WTC11 (cell line): ENCODE measurements around the gene NPAS1. TPM values are rescaled to one million over a fixed set of nuclear protein-coding genes. Genes with fewer than 3 reads are reported as not detected.

ENCODE experiments used
- ATAC-seq: fragments of 200-7000 bp; cut with Tn5 transposase; 2 replicates; pipeline ENCODE4 v1.10.0; 2021; ENCODE audit warnings: mild to moderate bottlenecking, moderate library complexity
- CTCF ChIA-PET: fragments of 300-600 bp; sonication (Branson Sonifier 250); formaldehyde crosslinking; loops from one replicate; lab custom pipeline; 2021; ENCODE audit warnings: antibody characterized with exemption; lab: Charles Lee
- POLR2A ChIA-PET: fragments of 350-600 bp; sonication (Branson Sonifier 250); formaldehyde crosslinking; loops from one replicate; lab custom pipeline; 2021; ENCODE audit warnings: antibody characterized with exemption; lab: Charles Lee
- DNase-seq: peaks from one replicate; pipeline ENCODE4 v3.0.0; 2021; ENCODE audit warnings: low spot score
- H3K27ac Mint-ChIP-seq: 2 replicates; pipeline ENCODE4 v1.8.0; 2021; ENCODE audit warnings: mixed read lengths
- H3K27me3 Mint-ChIP-seq: 2 replicates; pipeline ENCODE4 v1.8.0; 2021; ENCODE audit warnings: low read depth, mild to moderate bottlenecking, moderate library complexity, mixed read lengths
- H3K36me3 Mint-ChIP-seq: 2 replicates; pipeline ENCODE4 v1.8.0; 2021; ENCODE audit warnings: mixed read lengths
- H3K4me1 Mint-ChIP-seq: 2 replicates; pipeline ENCODE4 v1.8.0; 2022; ENCODE audit warnings: mixed read lengths
- H3K4me3 Mint-ChIP-seq: 2 replicates; pipeline ENCODE4 v1.8.0; 2021; ENCODE audit warnings: mild to moderate bottlenecking, moderate library complexity, mixed read lengths
- H3K9me3 Mint-ChIP-seq: 2 replicates; pipeline ENCODE4 v1.8.0; 2021; ENCODE audit warnings: mixed read lengths
- CREB1 ChIP-seq: sonication (generic); formaldehyde crosslinking; IDR thresholded peaks from 2 replicates; pipeline ENCODE4 v1.8.0; 2023; ENCODE audit warnings: mild to moderate bottlenecking, missing genetic modification reagents
- IRF2 ChIP-seq: sonication (generic); formaldehyde crosslinking; IDR thresholded peaks from 2 replicates; pipeline ENCODE4 v1.8.0; 2022; ENCODE audit warnings: low read depth, missing genetic modification reagents, borderline replicate concordance
- JAZF1 ChIP-seq: fragments of 250-450 bp; sonication (Bioruptor Pico); IDR thresholded peaks from 2 replicates; pipeline ENCODE4 v1.9.0; 2021; ENCODE audit warnings: moderate library complexity, mild to moderate bottlenecking, inconsistent platforms
- TP53 ChIP-seq: sonication (generic); formaldehyde crosslinking; IDR thresholded peaks from 2 replicates; pipeline ENCODE4 v1.8.1; 2023; ENCODE audit warnings: mild to moderate bottlenecking, missing genetic modification reagents
- ZNF219 ChIP-seq: sonication (generic); formaldehyde crosslinking; IDR thresholded peaks from 2 replicates; pipeline ENCODE4 v1.8.0; 2023; ENCODE audit warnings: missing genetic modification reagents, mild to moderate bottlenecking, borderline replicate concordance
- ZNF263 ChIP-seq: sonication (generic); formaldehyde crosslinking; IDR thresholded peaks from 2 replicates; pipeline ENCODE4 v1.8.1; 2022; ENCODE audit warnings: low read depth, mild to moderate bottlenecking, moderate library complexity, missing genetic modification reagents
- ZNF317 ChIP-seq: sonication (generic); formaldehyde crosslinking; IDR thresholded peaks from 2 replicates; pipeline ENCODE4 v1.8.1; 2023; ENCODE audit warnings: low read depth, mild to moderate bottlenecking, moderate library complexity, missing genetic modification reagents, borderline replicate concordance
- total RNA-seq: library from RNA; stranded (reverse); gene quantifications from 3 replicates; pipeline ENCODE4 v1.2.3, GENCODE V29; 2021
- TF ChIP-seq, protein P1 (sequence below): fragments of 250-450 bp; sonication (Bioruptor Pico); IDR thresholded peaks from 2 replicates; pipeline ENCODE4 v1.9.0; 2021; ENCODE audit warnings: mild to moderate bottlenecking
- TF ChIP-seq, protein P2 (sequence below): sonication (generic); formaldehyde crosslinking; IDR thresholded peaks from 2 replicates; pipeline ENCODE4 v1.8.0; 2022; ENCODE audit warnings: mild to moderate bottlenecking, missing genetic modification reagents
- TF ChIP-seq, protein P3 (sequence below): sonication (generic); formaldehyde crosslinking; IDR thresholded peaks from 2 replicates; pipeline ENCODE4 v1.8.1; 2023; ENCODE audit warnings: mild to moderate bottlenecking, missing genetic modification reagents
- TF ChIP-seq, protein P4 (sequence below): fragments of 250-450 bp; sonication (Bioruptor Pico); conservative IDR thresholded peaks from 2 replicates; pipeline ENCODE4 v1.9.0; 2021; ENCODE audit warnings: mild to moderate bottlenecking
- TF ChIP-seq, protein P5 (sequence below): sonication (generic); formaldehyde crosslinking; IDR thresholded peaks from 2 replicates; pipeline ENCODE4 v1.8.0; 2023; ENCODE audit warnings: missing genetic modification reagents, mild to moderate bottlenecking, borderline replicate concordance

NPAS1 gene
- total RNA-seq, 1 experiment from 2014 or later, result 6.8 TPM

DNA sequence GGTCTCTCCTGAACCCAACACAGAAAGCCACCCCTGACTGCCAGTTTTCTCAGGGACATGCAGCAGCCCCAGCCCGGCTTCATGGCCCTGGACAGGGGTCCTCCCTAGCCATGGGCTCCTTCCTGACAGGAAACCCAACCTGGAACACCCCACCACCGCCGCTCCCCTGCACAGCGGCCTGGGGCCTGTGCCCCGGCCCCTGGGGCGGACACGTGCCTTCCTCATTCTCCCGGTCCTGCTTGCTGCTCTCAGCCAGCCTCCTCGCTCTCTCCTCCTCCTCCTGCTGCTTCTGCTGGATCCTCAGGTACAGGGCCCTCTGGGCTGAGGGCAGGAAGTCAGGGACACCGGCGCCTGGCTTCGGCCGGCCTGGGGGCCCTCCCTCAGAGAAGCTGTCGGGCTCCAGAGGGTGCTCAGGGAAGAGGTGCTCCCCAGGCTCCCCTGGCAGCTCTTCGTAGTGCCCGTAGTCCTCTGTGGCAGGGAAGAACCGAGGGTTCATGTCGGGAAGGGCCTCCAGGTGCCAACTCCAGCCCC is 49.3 kb downstream of the NPAS1 start (continued):
- no peak for TF ChIP-seq IRF2 (CRISPR knock-in tag)

DNA sequence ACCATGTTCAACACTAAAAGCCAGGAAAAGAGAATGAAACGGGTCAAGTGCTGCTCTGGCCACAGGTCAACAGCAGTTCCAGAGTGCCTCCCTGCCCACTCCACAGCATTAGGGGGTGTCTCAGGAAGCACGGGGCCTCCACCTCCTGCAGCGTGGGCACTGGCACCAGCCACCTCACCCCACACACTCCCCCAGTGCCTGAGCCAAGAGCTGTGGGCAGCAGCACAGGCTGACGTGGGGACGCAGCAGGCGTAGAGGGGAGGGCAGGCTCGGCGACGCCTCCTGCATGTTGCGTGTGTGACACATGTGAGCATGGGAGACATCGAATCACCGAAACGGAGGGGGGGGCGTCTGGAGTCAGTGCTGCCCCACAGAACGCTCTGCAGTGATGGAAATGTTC is 50.2 kb downstream of the NPAS1 start:
- ChIA-PET POLR2A (interaction anchor here (0.6 to 0.8 kb wide), 2 partner anchors 10 to 1348 kb away, joined by 3 read pairs; no protein-coding TSS in a partner anchor), CTCF (interaction anchor here (0.7 kb wide), 1 partner anchor 140 kb away, joined by 3 read pairs; no protein-coding TSS in a partner anchor)
- TF ChIP-seq, protein P1, sequence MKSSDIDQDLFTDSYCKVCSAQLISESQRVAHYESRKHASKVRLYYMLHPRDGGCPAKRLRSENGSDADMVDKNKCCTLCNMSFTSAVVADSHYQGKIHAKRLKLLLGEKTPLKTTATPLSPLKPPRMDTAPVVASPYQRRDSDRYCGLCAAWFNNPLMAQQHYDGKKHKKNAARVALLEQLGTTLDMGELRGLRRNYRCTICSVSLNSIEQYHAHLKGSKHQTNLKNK, result no peak
- TF ChIP-seq, protein P2, sequence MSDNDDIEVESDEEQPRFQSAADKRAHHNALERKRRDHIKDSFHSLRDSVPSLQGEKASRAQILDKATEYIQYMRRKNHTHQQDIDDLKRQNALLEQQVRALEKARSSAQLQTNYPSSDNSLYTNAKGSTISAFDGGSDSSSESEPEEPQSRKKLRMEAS (CRISPR knock-in tag), result no peak
- no peak for TF ChIP-seq ZNF263
- TF ChIP-seq, protein P3, sequence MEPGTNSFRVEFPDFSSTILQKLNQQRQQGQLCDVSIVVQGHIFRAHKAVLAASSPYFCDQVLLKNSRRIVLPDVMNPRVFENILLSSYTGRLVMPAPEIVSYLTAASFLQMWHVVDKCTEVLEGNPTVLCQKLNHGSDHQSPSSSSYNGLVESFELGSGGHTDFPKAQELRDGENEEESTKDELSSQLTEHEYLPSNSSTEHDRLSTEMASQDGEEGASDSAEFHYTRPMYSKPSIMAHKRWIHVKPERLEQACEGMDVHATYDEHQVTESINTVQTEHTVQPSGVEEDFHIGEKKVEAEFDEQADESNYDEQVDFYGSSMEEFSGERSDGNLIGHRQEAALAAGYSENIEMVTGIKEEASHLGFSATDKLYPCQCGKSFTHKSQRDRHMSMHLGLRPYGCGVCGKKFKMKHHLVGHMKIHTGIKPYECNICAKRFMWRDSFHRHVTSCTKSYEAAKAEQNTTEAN (CRISPR knock-in tag), result no peak
- Mint-ChIP-seq H3K27me3 (no peaks in the 10 kb centered on the region), H3K4me3 (no peak overlapping the region), H3K4me1 (no peaks in the 10 kb centered on the region), H3K9me3 (no peaks in the 10 kb centered on the region), H3K36me3 (peaks cover 43% of the 10 kb centered on the region), H3K27ac (no peak overlapping the region)
- ATAC-seq (no peak), DNase-seq (no peak)

DNA sequence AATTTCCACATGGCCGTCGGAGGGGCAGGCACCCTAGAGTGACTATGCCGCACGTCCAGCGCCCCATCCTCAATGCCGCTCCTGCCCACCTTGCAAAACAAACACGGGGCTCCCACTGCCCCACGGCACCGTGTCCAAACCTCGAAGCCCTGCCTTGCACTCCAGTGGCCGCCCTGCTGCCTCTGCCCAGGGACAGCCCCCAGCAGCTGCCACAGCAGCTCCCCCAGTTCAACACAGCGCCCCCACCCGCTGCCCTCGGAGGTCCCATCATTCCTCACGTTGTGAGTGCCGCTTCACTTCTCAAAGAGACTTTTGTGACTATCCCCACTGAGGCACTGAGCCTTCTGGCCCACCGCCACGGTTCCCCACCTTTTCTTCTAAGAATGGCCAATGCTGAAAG is 51.1 kb downstream of the NPAS1 start:
- peak overlapping the region; percentile 53; the same call in 1 of the 2 replicates for H3K27ac Mint-ChIP-seq
- POLR2A ChIA-PET, result interaction anchor here (0.5 to 0.8 kb wide), 2 partner anchors 9 to 75 kb away, joined by 3 read pairs; no protein-coding TSS in a partner anchor
- ATAC-seq, result no peak

DNA sequence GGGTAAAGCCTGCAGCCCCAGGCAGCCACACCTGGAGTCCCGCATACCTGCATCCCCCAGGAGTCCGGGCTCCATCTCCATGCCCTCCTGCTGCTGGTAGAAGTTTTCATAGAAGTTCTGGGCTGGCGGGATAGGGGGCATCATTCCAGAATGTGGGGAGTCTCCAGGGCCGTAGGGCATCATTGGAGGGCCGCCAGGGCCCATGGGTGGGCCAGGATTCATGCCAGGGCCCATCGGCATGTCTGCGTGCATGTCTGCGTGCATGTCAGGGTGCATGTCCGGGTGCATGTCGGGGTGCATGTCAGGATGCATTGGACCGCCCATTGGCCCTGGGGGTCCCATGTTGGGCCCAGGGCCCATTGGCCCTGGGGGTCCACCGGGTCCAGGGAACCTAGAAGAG is 52.1 kb downstream of the NPAS1 start:
- Mint-ChIP-seq H3K27ac (no peak overlapping the region), H3K27me3 (no peaks in the 10 kb centered on the region), H3K9me3 (no peaks in the 10 kb centered on the region), H3K4me1 (no peaks in the 10 kb centered on the region), H3K4me3 (no peak overlapping the region), H3K36me3 (peaks cover 51% of the 10 kb centered on the region)
- DNase-seq (no peak), ATAC-seq (no peak)
- TF ChIP-seq, protein P4, sequence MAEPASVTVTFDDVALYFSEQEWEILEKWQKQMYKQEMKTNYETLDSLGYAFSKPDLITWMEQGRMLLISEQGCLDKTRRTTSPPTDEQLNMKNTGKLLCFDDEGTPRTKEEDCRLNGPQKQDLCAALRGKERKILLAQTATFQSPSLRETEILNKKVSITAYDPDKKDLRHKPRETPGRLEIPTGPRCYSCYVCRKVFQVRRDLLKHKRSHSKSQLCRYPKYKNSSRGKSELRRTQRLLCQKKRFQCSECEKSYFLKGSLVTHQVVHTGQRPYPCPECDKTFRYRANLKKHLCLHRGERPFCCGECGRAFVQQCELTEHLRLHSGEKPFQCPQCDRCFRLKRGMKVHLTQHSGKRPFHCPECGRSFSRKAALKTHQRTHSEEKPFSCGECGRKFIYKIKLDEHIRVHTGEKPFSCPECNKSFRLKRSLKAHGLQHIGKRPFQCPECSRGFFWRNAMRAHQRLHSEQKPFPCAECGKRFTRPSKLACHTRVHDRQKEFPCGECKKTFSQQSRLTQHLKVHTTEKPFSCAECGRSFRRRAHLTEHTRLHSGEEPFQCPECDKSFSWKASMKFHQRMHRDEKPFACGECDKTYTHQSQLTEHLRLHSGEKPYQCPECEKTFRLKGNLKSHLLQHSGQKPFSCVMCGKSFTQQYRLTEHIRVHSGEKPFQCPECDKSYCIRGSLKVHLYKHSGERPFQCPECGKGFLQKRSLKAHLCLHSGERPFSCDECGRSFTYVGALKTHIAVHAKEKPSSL (CRISPR knock-in tag), result no peak
- POLR2A ChIA-PET, result no interaction called here
- CTCF ChIA-PET, result interaction anchor here (1.6 kb wide), 1 partner anchor 36 kb away, joined by 8 read pairs; no protein-coding TSS in a partner anchor

More for the DNA sequence above, 51.1 kb downstream of the NPAS1 start:
- TF ChIP-seq JAZF1 (CRISPR knock-in tag) (no peak), ZNF219 (CRISPR knock-in tag) (no peak), ZNF317 (CRISPR knock-in tag) (no peak), TP53 (no peak), CREB1 (no peak)
- TF ChIP-seq, protein P5, sequence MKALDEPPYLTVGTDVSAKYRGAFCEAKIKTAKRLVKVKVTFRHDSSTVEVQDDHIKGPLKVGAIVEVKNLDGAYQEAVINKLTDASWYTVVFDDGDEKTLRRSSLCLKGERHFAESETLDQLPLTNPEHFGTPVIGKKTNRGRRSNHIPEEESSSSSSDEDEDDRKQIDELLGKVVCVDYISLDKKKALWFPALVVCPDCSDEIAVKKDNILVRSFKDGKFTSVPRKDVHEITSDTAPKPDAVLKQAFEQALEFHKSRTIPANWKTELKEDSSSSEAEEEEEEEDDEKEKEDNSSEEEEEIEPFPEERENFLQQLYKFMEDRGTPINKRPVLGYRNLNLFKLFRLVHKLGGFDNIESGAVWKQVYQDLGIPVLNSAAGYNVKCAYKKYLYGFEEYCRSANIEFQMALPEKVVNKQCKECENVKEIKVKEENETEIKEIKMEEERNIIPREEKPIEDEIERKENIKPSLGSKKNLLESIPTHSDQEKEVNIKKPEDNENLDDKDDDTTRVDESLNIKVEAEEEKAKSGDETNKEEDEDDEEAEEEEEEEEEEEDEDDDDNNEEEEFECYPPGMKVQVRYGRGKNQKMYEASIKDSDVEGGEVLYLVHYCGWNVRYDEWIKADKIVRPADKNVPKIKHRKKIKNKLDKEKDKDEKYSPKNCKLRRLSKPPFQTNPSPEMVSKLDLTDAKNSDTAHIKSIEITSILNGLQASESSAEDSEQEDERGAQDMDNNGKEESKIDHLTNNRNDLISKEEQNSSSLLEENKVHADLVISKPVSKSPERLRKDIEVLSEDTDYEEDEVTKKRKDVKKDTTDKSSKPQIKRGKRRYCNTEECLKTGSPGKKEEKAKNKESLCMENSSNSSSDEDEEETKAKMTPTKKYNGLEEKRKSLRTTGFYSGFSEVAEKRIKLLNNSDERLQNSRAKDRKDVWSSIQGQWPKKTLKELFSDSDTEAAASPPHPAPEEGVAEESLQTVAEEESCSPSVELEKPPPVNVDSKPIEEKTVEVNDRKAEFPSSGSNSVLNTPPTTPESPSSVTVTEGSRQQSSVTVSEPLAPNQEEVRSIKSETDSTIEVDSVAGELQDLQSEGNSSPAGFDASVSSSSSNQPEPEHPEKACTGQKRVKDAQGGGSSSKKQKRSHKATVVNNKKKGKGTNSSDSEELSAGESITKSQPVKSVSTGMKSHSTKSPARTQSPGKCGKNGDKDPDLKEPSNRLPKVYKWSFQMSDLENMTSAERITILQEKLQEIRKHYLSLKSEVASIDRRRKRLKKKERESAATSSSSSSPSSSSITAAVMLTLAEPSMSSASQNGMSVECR (CRISPR knock-in tag), result no peak
- DNase-seq, result no peak
- Mint-ChIP-seq H3K4me1 (no peaks in the 10 kb centered on the region), H3K27me3 (no peaks in the 10 kb centered on the region), H3K9me3 (no peaks in the 10 kb centered on the region), H3K36me3 (peaks cover 46% of the 10 kb centered on the region), H3K4me3 (no peak overlapping the region)
- CTCF ChIA-PET, result interaction anchor here (0.6 kb wide), 1 partner anchor 9 kb away, joined by 3 read pairs; no protein-coding TSS in a partner anchor
